ENCODE results near the gene CNR1.

The CNR1 gene

DNA sequence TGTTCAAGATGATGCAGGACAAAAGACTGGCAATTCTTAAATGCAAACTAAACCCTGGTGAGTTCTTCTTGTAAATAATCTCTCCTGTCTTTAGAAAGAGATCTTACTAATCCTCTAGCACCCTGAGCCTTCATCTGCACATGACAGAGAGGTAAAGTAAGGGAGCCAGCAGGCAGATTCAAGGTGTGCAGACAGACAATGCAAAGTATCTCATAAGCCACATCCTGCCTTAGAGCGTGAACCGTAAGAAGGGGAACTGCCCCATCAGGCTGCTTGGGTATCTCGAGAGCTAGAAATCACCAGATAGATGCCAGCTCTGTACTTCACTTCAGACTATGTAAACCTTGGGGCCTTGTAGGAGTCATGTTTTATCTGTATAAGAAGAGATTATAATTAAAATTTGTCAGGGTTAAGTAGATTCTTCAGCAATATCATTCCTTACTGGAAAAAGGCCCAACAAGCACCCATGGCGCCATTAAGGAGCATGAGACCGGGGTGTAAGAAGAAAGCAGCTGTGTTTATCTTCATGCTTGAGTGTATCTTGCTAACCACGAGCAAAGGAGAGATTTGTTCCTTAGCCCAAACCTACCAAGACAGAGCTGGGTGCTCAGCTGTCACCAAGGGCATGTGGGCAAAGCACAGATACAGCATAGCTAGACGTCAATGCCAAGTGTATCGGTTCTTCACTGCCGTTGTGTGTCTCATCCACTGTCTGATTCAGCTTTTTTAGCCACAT lies 24.4 kb downstream of the CNR1 start:
- DNase-seq (ENCODE audit: low spot score), result no peak
- Histone ChIP-seq H3K27ac (replicated peaks; ENCODE audit: low read length) (no peak overlapping the region), H3K18ac (ENCODE audit: low read length) (no peak overlapping the region), H2AFZ (ENCODE audit: low read length) (no peak overlapping the region), H3K36me3 (replicated peaks in 1 of 2; ENCODE audit: control insufficient read depth in 2 of 2, insufficient read depth in 2 of 2, low read length in 2 of 2) (no peaks in the 10 kb centered on the region), H3K4me1 (ENCODE audit: control insufficient read depth in 2 of 2, insufficient read depth in 1 of 2, low read depth in 1 of 2, low read length in 2 of 2) (no peaks in the 10 kb centered on the region), H3K23ac (ENCODE audit: low read depth, low read length, poor library complexity) (no peak overlapping the region), H2BK15ac (ENCODE audit: low read length) (no peak overlapping the region), H3K9ac (ENCODE audit: low read depth, low read length, poor library complexity) (no peak overlapping the region), H3K14ac (ENCODE audit: low read length) (no peak overlapping the region), H3K4ac (ENCODE audit: low read length) (no peak overlapping the region), H3K4me2 (ENCODE audit: insufficient read depth, low read length, poor library complexity, severe bottlenecking) (no peak overlapping the region), H2AK5ac (ENCODE audit: low read depth, low read length) (no peak overlapping the region), H4K8ac (ENCODE audit: low read depth, low read length) (no peak overlapping the region), H2BK12ac (ENCODE audit: low read length) (no peak overlapping the region), H2BK120ac (ENCODE audit: low read depth, low read length) (no peak overlapping the region), H4K91ac (ENCODE audit: low read depth, low read length, poor library complexity) (no peak overlapping the region), H3K27me3 (ENCODE audit: control insufficient read depth in 3 of 3, insufficient read depth in 3 of 3, low read depth in 1 of 3, low read length in 3 of 3) (no peaks in the 10 kb centered on the region), H3K4me3 (ENCODE audit: low read length in 2 of 2) (no peak overlapping the region), H2BK5ac (ENCODE audit: low read length) (no peak overlapping the region), H3K79me1 (ENCODE audit: low read depth, low read length) (no peaks in the 10 kb centered on the region), H3K9me3 (replicated peaks in 1 of 2; ENCODE audit: control insufficient read depth in 2 of 2, insufficient read depth in 1 of 2, low read depth in 1 of 2, low read length in 2 of 2) (no peaks in the 10 kb centered on the region)
- WGBS, 2 donors (ENCODE audit: extremely low coverage in 2 of 2, insufficient read length in 2 of 2, insufficient replicate concordance in 1 of 2), result no CpG with 5 or more reads among the region's 9 CpGs

DNA sequence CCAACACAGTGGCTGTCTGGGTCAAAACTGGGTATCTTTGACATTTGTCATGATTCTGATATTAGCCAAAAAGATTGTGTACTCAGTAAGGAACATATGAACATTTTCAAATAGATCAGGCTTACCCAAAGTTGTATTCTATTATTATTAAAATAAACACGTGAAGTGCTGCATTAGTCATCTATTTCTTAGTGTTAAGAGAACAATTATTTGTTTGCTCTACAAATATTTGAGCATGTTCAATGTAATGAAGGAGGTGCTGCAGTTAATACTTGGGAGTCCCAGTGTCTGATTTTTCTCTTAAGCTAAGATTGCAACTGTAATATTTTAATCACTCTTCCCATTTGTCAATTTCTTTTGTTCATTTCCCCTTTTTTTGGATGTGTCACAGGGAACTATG lies 28.2 kb downstream of the CNR1 start:
- Histone ChIP-seq H3K27ac (replicated peaks; ENCODE audit: low read length) (no peak overlapping the region), H4K8ac (ENCODE audit: low read depth, low read length) (no peak overlapping the region), H2AK5ac (ENCODE audit: low read depth, low read length) (no peak overlapping the region), H3K4me3 (ENCODE audit: low read length in 2 of 2) (no peak overlapping the region), H3K18ac (ENCODE audit: low read length) (no peak overlapping the region), H3K4me2 (ENCODE audit: insufficient read depth, low read length, poor library complexity, severe bottlenecking) (no peak overlapping the region), H3K14ac (ENCODE audit: low read length) (no peak overlapping the region), H3K36me3 (replicated peaks in 1 of 2; ENCODE audit: control insufficient read depth in 2 of 2, insufficient read depth in 2 of 2, low read length in 2 of 2) (no peaks in the 10 kb centered on the region), H2BK120ac (ENCODE audit: low read depth, low read length) (no peak overlapping the region), H2BK15ac (ENCODE audit: low read length) (no peak overlapping the region), H2BK12ac (ENCODE audit: low read length) (no peak overlapping the region), H3K27me3 (ENCODE audit: control insufficient read depth in 3 of 3, insufficient read depth in 3 of 3, low read depth in 1 of 3, low read length in 3 of 3) (no peaks in the 10 kb centered on the region), H4K91ac (ENCODE audit: low read depth, low read length, poor library complexity) (no peak overlapping the region), H3K4me1 (ENCODE audit: control insufficient read depth in 2 of 2, insufficient read depth in 1 of 2, low read depth in 1 of 2, low read length in 2 of 2) (no peaks in the 10 kb centered on the region), H3K9ac (ENCODE audit: low read depth, low read length, poor library complexity) (no peak overlapping the region), H3K23ac (ENCODE audit: low read depth, low read length, poor library complexity) (no peak overlapping the region), H3K9me3 (replicated peaks in 1 of 2; ENCODE audit: control insufficient read depth in 2 of 2, insufficient read depth in 1 of 2, low read depth in 1 of 2, low read length in 2 of 2) (no peaks in the 10 kb centered on the region), H3K4ac (ENCODE audit: low read length) (no peak overlapping the region), H2AFZ (ENCODE audit: low read length) (no peak overlapping the region), H2BK5ac (ENCODE audit: low read length) (no peak overlapping the region), H3K79me1 (ENCODE audit: low read depth, low read length) (no peaks in the 10 kb centered on the region)
- no CpG with 5 or more reads among the region's 1 CpG for WGBS, 2 donors (ENCODE audit: extremely low coverage in 2 of 2, insufficient read length in 2 of 2, insufficient replicate concordance in 1 of 2)
- no peak for DNase-seq (ENCODE audit: low spot score)

DNA sequence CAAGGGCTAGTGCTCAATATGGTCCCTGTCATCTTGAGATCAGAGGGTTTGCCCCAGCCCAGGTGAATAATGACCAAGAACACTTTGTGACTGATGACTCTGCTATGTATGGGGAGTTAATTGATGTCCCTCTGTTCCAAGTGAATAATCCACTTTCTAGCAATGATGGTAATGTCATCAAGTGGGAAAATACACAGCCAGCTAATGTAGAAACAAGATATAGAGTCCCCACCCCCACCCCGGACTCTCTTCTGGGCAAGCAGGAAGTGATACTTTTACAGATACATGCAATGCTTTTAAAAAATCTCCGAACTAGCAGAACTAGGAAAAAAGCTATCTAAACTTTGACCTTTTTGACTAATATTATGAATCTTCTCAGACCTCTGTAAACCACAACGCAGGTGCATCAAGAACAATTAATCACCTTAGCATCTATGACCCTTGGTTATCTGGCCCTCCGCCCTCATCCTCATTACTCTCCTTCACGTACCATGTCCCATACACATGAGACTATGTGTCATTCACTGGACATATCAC lies 30.5 kb downstream of the CNR1 start:
- no CpG with 5 or more reads among the region's 5 CpGs for WGBS, 2 donors (ENCODE audit: extremely low coverage in 2 of 2, insufficient read length in 2 of 2, insufficient replicate concordance in 1 of 2)
- no peak overlapping the region for H2AFZ ChIP-seq (ENCODE audit: low read length)
- H2BK15ac ChIP-seq (ENCODE audit: low read length), result no peak overlapping the region
- no peak overlapping the region for H3K9ac ChIP-seq (ENCODE audit: low read depth, low read length, poor library complexity)
- DNase-seq (ENCODE audit: low spot score), result no peak
- H3K23ac ChIP-seq (ENCODE audit: low read depth, low read length, poor library complexity), result no peak overlapping the region
- H3K79me1 ChIP-seq (ENCODE audit: low read depth, low read length), result no peaks in the 10 kb centered on the region
- no peak overlapping the region for H3K27ac ChIP-seq (replicated peaks; ENCODE audit: low read length)
- no peak overlapping the region for H2BK5ac ChIP-seq (ENCODE audit: low read length)
- H4K8ac ChIP-seq (ENCODE audit: low read depth, low read length), result no peak overlapping the region
- no peak overlapping the region for H2BK120ac ChIP-seq (ENCODE audit: low read depth, low read length)
- no peak overlapping the region for H2AK5ac ChIP-seq (ENCODE audit: low read depth, low read length)
- no peak overlapping the region for H3K4me3 ChIP-seq (ENCODE audit: low read length in 2 of 2)
- H2BK12ac ChIP-seq (ENCODE audit: low read length), result no peak overlapping the region
- H3K9me3 ChIP-seq (replicated peaks in 1 of 2; ENCODE audit: control insufficient read depth in 2 of 2, insufficient read depth in 1 of 2, low read depth in 1 of 2, low read length in 2 of 2), result no peaks in the 10 kb centered on the region
- no peak overlapping the region for H3K14ac ChIP-seq (ENCODE audit: low read length)
- H3K36me3 ChIP-seq (replicated peaks in 1 of 2; ENCODE audit: control insufficient read depth in 2 of 2, insufficient read depth in 2 of 2, low read length in 2 of 2), result no peaks in the 10 kb centered on the region
- H3K4me2 ChIP-seq (ENCODE audit: insufficient read depth, low read length, poor library complexity, severe bottlenecking), result no peak overlapping the region
- H3K4me1 ChIP-seq (ENCODE audit: control insufficient read depth in 2 of 2, insufficient read depth in 1 of 2, low read depth in 1 of 2, low read length in 2 of 2), result no peaks in the 10 kb centered on the region
- H3K18ac ChIP-seq (ENCODE audit: low read length), result no peak overlapping the region
- H3K27me3 ChIP-seq (ENCODE audit: control insufficient read depth in 3 of 3, insufficient read depth in 3 of 3, low read depth in 1 of 3, low read length in 3 of 3), result no peaks in the 10 kb centered on the region
- H4K91ac ChIP-seq (ENCODE audit: low read depth, low read length, poor library complexity), result no peak overlapping the region
- no peak overlapping the region for H3K4ac ChIP-seq (ENCODE audit: low read length)

DNA sequence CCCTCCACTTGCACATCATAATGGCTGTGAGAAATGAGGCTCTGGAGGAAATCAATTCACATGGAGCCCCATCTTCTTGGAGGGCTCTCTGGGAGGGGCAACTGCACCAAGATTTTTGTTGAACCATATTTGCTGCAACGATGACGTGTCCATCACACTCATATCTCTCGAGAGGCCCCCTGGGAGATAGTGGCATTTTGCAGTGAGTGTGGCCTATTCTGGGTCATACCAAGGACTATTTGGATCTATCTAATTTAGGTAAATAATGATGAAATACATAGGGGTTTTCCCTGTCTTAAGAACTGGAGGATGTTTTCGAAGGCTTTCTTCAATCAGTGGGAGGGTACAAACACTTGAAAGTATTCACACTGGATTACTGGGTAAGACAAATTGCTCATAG lies 31.6 kb downstream of the CNR1 start:
- Histone ChIP-seq H3K27me3 (ENCODE audit: control insufficient read depth in 3 of 3, insufficient read depth in 3 of 3, low read depth in 1 of 3, low read length in 3 of 3) (no peaks in the 10 kb centered on the region), H3K4me3 (ENCODE audit: low read length in 2 of 2) (no peak overlapping the region), H3K9me3 (replicated peaks in 1 of 2; ENCODE audit: control insufficient read depth in 2 of 2, insufficient read depth in 1 of 2, low read depth in 1 of 2, low read length in 2 of 2) (no peaks in the 10 kb centered on the region), H4K8ac (ENCODE audit: low read depth, low read length) (no peak overlapping the region), H2AFZ (ENCODE audit: low read length) (no peak overlapping the region), H2AK5ac (ENCODE audit: low read depth, low read length) (no peak overlapping the region), H3K23ac (ENCODE audit: low read depth, low read length, poor library complexity) (no peak overlapping the region), H3K36me3 (replicated peaks in 1 of 2; ENCODE audit: control insufficient read depth in 2 of 2, insufficient read depth in 2 of 2, low read length in 2 of 2) (no peaks in the 10 kb centered on the region), H2BK15ac (ENCODE audit: low read length) (no peak overlapping the region), H3K4ac (ENCODE audit: low read length) (no peak overlapping the region), H3K4me1 (ENCODE audit: control insufficient read depth in 2 of 2, insufficient read depth in 1 of 2, low read depth in 1 of 2, low read length in 2 of 2) (no peaks in the 10 kb centered on the region), H3K4me2 (ENCODE audit: insufficient read depth, low read length, poor library complexity, severe bottlenecking) (no peak overlapping the region), H3K18ac (ENCODE audit: low read length) (no peak overlapping the region), H2BK120ac (ENCODE audit: low read depth, low read length) (no peak overlapping the region), H3K79me1 (ENCODE audit: low read depth, low read length) (no peaks in the 10 kb centered on the region), H3K27ac (replicated peaks; ENCODE audit: low read length) (no peak overlapping the region), H2BK12ac (ENCODE audit: low read length) (no peak overlapping the region), H2BK5ac (ENCODE audit: low read length) (no peak overlapping the region), H3K9ac (ENCODE audit: low read depth, low read length, poor library complexity) (no peak overlapping the region), H4K91ac (ENCODE audit: low read depth, low read length, poor library complexity) (no peak overlapping the region), H3K14ac (ENCODE audit: low read length) (no peak overlapping the region)
- DNase-seq (ENCODE audit: low spot score), result no peak
- WGBS, 2 donors (ENCODE audit: extremely low coverage in 2 of 2, insufficient read length in 2 of 2, insufficient replicate concordance in 1 of 2), result no CpG with 5 or more reads among the region's 4 CpGs
